EH (cell line): Measurements from ENCODE around the gene RPP30.
A peak's percentile ranks its signal among the peaks of the same experiment; 100 is the strongest.

Source experiments
- DNase-seq: peaks from one replicate; pipeline ENCODE4 v3.0.0-alpha.2; 2015; ENCODE audit warnings: low read depth

Gene RPP30

GRCh38 chr10:90917238-90917967 is 45.6 kb downstream of the RPP30 start:
- peak; percentile 56 for DNase-seq

- no peak for DNase-seq
Measured at GRCh38 chr10:90917968-90918318, 46.2 kb downstream of the RPP30 start.

DNA sequence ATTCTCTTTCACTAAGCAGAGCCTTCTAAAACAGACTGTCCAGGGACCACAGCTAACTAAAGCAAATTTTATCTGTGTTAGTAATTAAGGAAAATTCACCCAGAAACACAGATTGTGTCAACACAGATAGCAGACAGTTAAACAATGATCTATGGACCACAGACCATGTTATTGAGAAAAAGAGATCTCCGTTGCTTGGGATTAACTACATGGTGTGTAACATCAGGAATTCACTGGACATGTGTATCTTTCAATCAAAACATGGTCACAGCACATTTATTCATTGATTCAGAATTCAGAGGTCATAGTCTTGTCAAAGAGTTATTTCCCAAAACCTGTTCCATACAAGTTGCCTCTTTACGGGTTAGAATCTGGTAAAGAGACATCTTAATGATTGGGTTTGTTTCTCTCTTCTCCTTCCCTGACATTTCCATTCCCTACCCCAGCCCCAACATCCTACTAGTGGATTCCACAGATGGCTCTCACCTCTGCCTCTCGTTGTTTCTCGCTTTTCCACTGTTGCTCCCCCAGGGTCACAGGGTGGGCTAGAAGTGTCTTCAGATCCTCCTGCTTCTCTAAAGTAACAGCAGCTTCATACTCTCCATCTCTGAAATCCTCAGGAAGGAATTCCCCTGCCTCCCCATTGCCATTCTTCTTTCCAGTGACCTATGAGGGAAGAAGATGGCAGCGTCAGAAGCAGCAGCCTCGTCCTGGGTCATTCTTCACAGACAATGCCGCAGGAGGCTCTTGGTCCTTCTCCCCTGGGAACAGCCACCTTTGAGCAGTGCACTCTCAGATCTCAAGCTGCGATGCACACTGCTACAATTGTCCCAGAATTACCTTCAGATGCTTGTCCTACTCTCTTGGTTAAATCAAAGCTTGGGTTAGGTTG is 48.2 kb downstream of the RPP30 start:
- DNase-seq = no peak

GRCh38 chr10:90920986-90921666 is 49.4 kb downstream of the RPP30 start, which contains the start of gene ANKRD1:
Gene ANKRD1, minus strand, starts transcription at chr10:90921087. Its CDS starts 60 bp downstream, at chr10:90921027.
- peak; percentile 97 for DNase-seq

DNA sequence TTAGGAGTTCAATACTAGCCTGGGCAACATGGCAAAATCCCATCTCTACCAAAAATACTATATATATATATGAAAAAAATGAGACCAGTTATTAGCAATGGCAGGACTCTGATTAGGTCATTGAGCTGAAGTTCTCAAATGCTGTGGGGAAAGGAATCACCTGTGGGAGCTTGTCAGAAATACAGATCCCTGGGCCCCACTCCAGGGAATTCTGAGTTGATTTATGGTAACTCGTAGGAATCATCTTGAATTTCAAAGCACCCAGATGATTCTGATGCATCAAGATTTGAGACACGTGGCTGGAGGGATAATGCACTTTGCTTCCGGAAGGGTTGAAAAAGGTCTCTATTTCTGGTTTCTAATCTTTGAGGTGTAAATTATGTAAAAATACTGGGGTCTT is 50.1 kb downstream of the RPP30 start:
- no peak for DNase-seq

GRCh38 chr10:90923111-90923731 is 51.4 kb downstream of the RPP30 start:
- no peak for DNase-seq

DNA sequence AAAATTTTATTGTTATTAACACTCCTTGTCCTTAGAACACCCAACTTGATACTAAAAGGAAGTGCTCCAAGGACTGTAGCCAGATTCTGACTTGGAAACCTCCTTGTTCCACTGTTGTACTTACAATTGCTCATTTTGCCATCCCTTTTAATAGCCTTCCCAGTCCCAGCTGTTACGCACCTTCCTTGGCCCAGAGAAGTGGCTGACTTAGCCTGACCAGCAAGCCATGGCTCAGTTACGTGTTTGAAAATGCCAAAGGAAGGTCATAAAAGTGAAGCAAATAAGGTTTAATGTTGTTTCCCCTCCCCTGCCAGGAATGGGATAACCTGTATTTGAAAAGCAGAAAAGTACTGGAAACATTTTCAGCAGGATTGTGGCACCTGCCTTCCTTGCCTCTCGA is 52.8 kb downstream of the RPP30 start:
- DNase-seq = no peak

DNA sequence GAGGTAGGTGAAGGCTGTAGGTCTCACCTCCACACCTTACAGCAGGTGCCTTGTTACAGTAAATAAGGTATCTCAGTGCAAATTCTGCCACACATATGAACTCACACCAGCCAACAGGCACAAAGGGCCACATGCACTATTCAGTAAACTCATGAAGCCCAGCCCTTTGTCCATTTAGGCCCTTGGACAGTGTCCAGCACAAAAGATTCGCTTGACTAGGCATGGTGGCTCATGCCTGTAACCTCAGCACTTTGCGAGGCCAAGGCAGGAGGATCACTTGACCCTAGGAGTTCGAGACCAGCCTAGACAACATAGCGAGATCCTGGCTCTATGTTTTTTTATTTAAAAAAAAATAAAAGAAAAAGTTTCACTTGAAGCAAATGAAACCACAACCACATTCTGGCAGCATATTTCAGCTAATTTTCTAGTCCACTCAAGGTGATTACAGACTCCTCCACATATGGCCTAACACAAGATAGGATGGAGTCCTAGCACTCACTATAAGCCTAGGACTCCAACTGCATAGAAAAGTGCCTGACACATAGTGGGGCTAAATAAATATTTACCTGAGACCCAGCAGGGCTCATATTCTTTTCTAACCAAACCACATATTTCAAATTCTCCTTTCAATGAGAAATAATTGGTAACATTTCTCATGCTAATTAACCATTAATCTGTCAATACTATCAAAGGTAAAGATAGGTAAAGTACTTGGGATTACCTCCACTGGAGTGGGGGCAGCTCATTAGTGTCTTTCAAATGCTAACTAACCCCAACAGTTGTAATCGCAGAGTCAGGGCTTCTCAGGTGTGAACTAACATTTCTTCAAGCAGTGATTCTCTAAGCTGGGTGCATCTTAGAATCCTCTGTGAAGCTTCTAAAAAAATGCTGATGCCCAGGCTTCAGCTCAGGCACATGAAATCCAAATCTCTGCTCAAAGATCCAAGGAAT is 53.6 kb downstream of the RPP30 start:
- DNase-seq = no peak

GRCh38 chr10:90927293-90927692 is 55.5 kb downstream of the RPP30 start:
- no peak for DNase-seq

DNA sequence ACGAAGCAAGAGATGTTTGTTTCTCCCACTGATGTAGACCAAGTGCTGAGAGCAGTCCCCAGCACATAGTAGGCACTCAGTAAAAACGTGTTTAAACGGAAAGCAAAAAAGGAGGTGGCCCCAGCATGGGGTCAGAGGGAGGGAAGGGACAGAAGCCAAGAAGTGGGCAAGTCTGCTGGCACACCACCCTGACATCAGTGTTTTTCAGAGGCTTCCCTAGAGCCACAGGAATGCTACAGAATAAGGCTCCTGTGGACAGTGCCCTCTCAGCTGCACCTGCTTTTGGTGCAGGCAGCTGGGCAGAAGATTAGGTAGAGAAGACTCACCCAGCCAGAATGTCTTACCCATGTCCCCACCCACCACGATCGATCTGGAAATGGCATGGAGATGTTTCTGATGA is 57.4 kb downstream of the RPP30 start:
- DNase-seq = no peak

DNA sequence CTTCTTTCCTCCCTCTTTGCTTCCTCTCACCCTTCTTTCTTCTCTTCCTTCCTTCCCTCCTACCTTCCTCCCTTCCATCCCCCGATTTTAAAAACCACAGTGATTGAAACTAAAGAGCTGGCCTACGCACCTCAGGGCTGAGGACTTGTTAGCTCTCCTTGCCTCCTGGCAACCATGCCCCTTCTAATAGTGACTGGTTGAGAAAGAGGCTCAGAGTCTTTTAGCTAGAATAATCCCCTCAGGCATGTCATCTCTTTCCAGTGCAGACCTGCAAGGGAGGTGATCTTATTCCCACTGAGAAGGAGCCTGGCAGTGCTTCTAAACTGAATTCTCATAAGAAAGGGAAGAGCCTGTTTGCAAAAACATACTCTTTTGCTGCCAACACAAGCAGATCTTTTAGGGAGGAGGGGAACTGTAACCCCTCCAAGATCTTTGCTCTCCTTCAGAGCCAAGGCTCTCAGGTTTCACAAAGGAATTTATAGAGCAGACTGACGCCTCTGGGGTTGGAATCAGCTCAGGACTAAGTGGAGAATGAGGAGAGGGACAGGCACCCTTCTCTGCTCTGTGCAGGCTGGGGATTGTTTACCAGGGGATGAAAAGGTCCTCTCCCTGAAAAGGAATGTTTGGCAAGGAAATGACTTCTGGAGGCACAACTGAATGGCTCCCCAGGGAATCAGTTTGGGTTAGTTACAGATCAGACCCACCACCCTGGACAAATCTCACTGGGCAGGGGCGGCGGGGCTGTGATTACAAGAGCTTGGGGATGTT is 58.5 kb downstream of the RPP30 start:
- peak; percentile 97 for DNase-seq

GRCh38 chr10:90930971-90931871 is 59.4 kb downstream of the RPP30 start:
- DNase-seq = peak; percentile 100

- peak; percentile 53 for DNase-seq
Measured at GRCh38 chr10:90935581-90936275, 64.0 kb downstream of the RPP30 start.

GRCh38 chr10:90936276-90936659 is 64.5 kb downstream of the RPP30 start:
- DNase-seq = no peak

- DNase-seq = peak; percentile 47
Measured at GRCh38 chr10:90937645-90938258, 66.0 kb downstream of the RPP30 start.

DNA sequence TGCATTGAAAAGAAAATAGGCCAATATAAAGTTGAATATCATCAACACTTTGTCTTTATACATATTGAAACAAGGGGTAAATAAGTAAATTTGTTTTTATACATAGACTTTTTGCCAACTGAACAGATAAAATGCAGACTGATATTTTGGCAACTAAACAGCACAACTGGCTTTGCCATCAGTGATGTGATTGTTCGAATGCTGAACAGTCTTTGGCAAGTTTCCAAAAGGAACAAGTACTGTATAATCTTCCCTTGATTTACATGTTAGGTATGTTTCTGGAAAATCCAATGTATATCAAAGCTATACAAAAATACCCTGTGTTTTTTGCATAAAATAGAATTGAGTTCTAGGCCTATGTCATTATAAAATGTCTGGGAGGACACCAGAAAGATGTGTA is 67.3 kb downstream of the RPP30 start:
- DNase-seq = no peak

DNA sequence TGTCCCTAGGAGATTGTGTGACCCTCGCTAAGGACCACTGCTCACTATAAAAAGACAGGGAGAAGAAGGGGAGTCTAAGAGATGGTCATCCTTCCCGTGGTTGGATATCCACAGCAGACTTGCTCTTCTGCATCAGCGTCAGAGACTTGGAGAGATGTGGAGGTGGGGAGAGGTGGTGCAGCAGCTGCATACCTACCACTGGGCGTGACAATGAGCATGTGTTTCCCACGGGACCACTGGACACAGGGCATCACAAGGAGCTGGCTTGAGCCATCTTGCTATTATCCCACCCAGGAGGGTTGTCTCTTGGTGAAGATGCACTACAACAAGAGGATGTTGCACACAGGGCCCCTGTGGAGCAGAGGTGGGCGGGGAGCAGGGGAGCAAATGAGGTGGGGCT is 67.9 kb downstream of the RPP30 start:
- no peak for DNase-seq

DNA sequence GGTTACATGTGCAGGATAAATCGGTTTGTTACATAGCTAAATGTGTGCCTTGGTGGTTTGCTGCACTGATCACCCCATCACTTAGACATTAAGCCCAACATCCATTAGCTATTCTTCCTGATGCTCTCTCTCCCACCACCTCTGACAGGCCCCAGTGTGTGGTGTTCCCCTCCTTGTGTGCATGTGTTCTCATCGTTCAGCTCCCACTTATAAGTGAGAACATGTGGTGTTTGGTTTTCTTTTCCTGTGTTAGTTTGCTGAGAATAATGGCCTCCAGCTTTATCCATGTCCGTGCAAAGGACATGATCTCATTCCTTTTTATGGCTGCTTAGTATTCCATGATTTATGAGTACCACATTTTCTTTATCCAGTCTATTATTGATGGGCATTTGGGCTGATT is 71.2 kb downstream of the RPP30 start:
- DNase-seq = peak; percentile 52
